Effector CD8-positive, alpha-beta T cell (primary cell): ENCODE results near the gene CSTB.

Experiments used
- DNase-seq: peaks from one replicate; lab custom pipeline; 2025; lab: John Stamatoyannopoulos, UW

The CSTB gene

GRCh38 chr21:43789276-43790009 is 13.3 kb upstream of the CSTB start, which contains the start of gene RRP1:
RRP1 (plus strand) TSS chr21:43789577; CDS start chr21:43789630, 53 bp downstream.
- DNase-seq, result peak; percentile 93

- DNase-seq, result no peak
Observed at GRCh38 chr21:43786807-43787440, 10.8 kb upstream of the CSTB start.

- no peak for DNase-seq
Observed at GRCh38 chr21:43786300-43786806, 10.2 kb upstream of the CSTB start.

GRCh38 chr21:43785134-43785533 is 9.0 kb upstream of the CSTB start:
- DNase-seq, result no peak

- DNase-seq, result no peak
Observed at GRCh38 chr21:43783098-43783700, 7.1 kb upstream of the CSTB start.

GRCh38 chr21:43782431-43783097 is 6.5 kb upstream of the CSTB start:
- DNase-seq, result no peak

GRCh38 chr21:43781846-43782245 is 5.7 kb upstream of the CSTB start:
- DNase-seq, result no peak

GRCh38 chr21:43779660-43780059 is 3.6 kb upstream of the CSTB start:
- DNase-seq, result no peak

GRCh38 chr21:43778469-43779335 is 2.6 kb upstream of the CSTB start:
- no peak for DNase-seq

- DNase-seq, result no peak
Observed at GRCh38 chr21:43777953-43778352, 1.8 kb upstream of the CSTB start.

- DNase-seq, result no peak
Observed at GRCh38 chr21:43775190-43775589, 918 bp downstream of the CSTB start.

GRCh38 chr21:43774163-43774562 is 1.9 kb downstream of the CSTB start:
- no peak for DNase-seq

GRCh38 chr21:43772425-43772821 is 3.7 kb downstream of the CSTB start:
- no peak for DNase-seq

- no peak for DNase-seq
Observed at GRCh38 chr21:43771698-43772424, 4.2 kb downstream of the CSTB start.

GRCh38 chr21:43771199-43771675 is 4.9 kb downstream of the CSTB start:
- DNase-seq, result no peak

- DNase-seq, result no peak
Observed at GRCh38 chr21:43770066-43770655, 5.9 kb downstream of the CSTB start.

- no peak for DNase-seq
Observed at GRCh38 chr21:43769325-43769958, 6.7 kb downstream of the CSTB start.

- DNase-seq, result no peak
Observed at GRCh38 chr21:43768868-43769167, 7.3 kb downstream of the CSTB start.

GRCh38 chr21:43767984-43768867 is 7.9 kb downstream of the CSTB start:
- DNase-seq, result no peak
